ENCODE data around the gene PRRG1. TPM values are rescaled to one million over a fixed set of nuclear protein-coding genes. Genes with fewer than 3 reads are reported as not detected.

Gene PRRG1
- total RNA-seq, 1 experiment from 2014 or later, result 9.0 TPM

GRCh38 chrX:37453821-37454220 lies 104.7 kb downstream of the PRRG1 start:
- Histone ChIP-seq H3K4me1 (ENCODE audit: insufficient read depth, low read length) (peaks cover 5% of the 10 kb centered on the region; the same call in 1 of the 2 replicates), H2BK12ac (ENCODE audit: insufficient read length, low read depth, low read length) (no peak overlapping the region), H3K23ac (ENCODE audit: insufficient read length, low read depth, low read length) (no peak overlapping the region), H4K5ac (ENCODE audit: insufficient read length, low read depth, low read length) (no peak overlapping the region), H2AFZ (ENCODE audit: low read length) (no peak overlapping the region), H4K8ac (replicated peaks; ENCODE audit: insufficient read length, low read depth, low read length) (no peak overlapping the region), H3K56ac (ENCODE audit: insufficient read length, low read depth, low read length) (no peak overlapping the region), H2BK5ac (ENCODE audit: insufficient read length, low read length) (no peak overlapping the region), H3K9me3 (ENCODE audit: control insufficient read depth, low read depth, low read length) (no peaks in the 10 kb centered on the region), H3K79me1 (ENCODE audit: insufficient read depth, low read depth, low read length, poor library complexity, severe bottlenecking) (no peaks in the 10 kb centered on the region), H2BK15ac (ENCODE audit: low read depth, low read length) (no peak overlapping the region), H2BK120ac (ENCODE audit: low read depth, low read length, poor library complexity, severe bottlenecking) (no peak overlapping the region), H2AK5ac (ENCODE audit: insufficient read length, low read length) (no peak overlapping the region), H3K18ac (ENCODE audit: insufficient read length, low read depth, low read length) (no peak overlapping the region), H3K79me2 (ENCODE audit: insufficient read depth, low read length) (no peaks in the 10 kb centered on the region), H4K20me1 (ENCODE audit: control insufficient read depth, insufficient read depth, insufficient read length) (no peaks in the 10 kb centered on the region), H3K27ac (ENCODE audit: insufficient read length, low read depth, low read length) (no peak overlapping the region), H3K4ac (ENCODE audit: low read depth, low read length) (no peak overlapping the region), H3K23me2 (ENCODE audit: insufficient read length, low read depth, low read length, poor library complexity, severe bottlenecking) (no peaks in the 10 kb centered on the region), H2BK20ac (ENCODE audit: low read depth, low read length, poor library complexity, severe bottlenecking) (no peak overlapping the region), H4K91ac (ENCODE audit: insufficient read length, low read depth, low read length) (no peak overlapping the region), H3K14ac (ENCODE audit: insufficient read depth, low read length) (no peak overlapping the region), H3K4me2 (ENCODE audit: insufficient read depth, insufficient read length, low read length) (no peak overlapping the region), H3K9ac (ENCODE audit: extremely low read depth, insufficient read length, low read length) (no peak overlapping the region), H3K27me3 (ENCODE audit: insufficient read depth, low read length) (no peaks in the 10 kb centered on the region), H3T11ph (ENCODE audit: low read length) (no peak overlapping the region)
- Mint-ChIP-seq H3K4me1 (peaks cover 20 to 31% of the 10 kb centered on the region in 2 experiments), H3K4me3 (no peak overlapping the region), H3K9me3 (peaks cover 25 to 41% of the 10 kb centered on the region in 2 experiments), H3K27ac (no peak overlapping the region), H3K27me3 (ENCODE audit: low read depth) (no peaks in the 10 kb centered on the region), H3K36me3 (ENCODE audit: insufficient read depth in 1 of 3, low read depth in 3 of 3) (peaks cover 4 to 22% (median 16%) of the 10 kb centered on the region in 3 experiments; a peak in 6 of 7 replicates)
- no peak for DNase-seq
- WGBS (ENCODE audit: extremely low coverage, insufficient read length, low lambda C conversion rate), result no CpG with 5 or more reads among the region's 1 CpG
- TF ChIP-seq CTCF (conservative IDR thresholded peaks at IDR 0.05), result no peak
